Measurements from ENCODE around the gene SLC7A11.

The SLC7A11 gene

GRCh38 chr4:138138774-138139173 lies 103.4 kb downstream of the SLC7A11 start:
- no peak for ATAC-seq
- no peak for TF ChIP-seq GLIS3 (CRISPR knock-in tag; IDR thresholded peaks at IDR 0.05)
- TF ChIP-seq TCF4 (CRISPR knock-in tag; IDR thresholded peaks at IDR 0.05; ENCODE audit: borderline replicate concordance) = no peak
- no peak for TF ChIP-seq ZFP3 (CRISPR knock-in tag; IDR thresholded peaks at IDR 0.05)
- no peak for TF ChIP-seq RARB (CRISPR knock-in tag; IDR thresholded peaks at IDR 0.05)
- no peak for TF ChIP-seq ISL1 (CRISPR knock-in tag; IDR thresholded peaks at IDR 0.05)
- no peak for TF ChIP-seq TOX (CRISPR knock-in tag; IDR thresholded peaks at IDR 0.05; ENCODE audit: borderline replicate concordance)

GRCh38 chr4:138135610-138136009 lies 106.5 kb downstream of the SLC7A11 start:
- no peak for ATAC-seq
- no peak for TF ChIP-seq PPARA (CRISPR knock-in tag; IDR thresholded peaks at IDR 0.05; ENCODE audit: borderline replicate concordance)
- TF ChIP-seq TOX (CRISPR knock-in tag; IDR thresholded peaks at IDR 0.05; ENCODE audit: borderline replicate concordance) = no peak
- no peak for TF ChIP-seq CSRNP3 (CRISPR knock-in tag; IDR thresholded peaks at IDR 0.05)
- TF ChIP-seq ZFP30 (CRISPR knock-in tag; IDR thresholded peaks at IDR 0.05) = no peak
- TF ChIP-seq PATZ1 (CRISPR knock-in tag; IDR thresholded peaks at IDR 0.05; ENCODE audit: borderline replicate concordance) = no peak
- TF ChIP-seq ISL1 (CRISPR knock-in tag; IDR thresholded peaks at IDR 0.05) = no peak
- TF ChIP-seq ZNF565 (CRISPR knock-in tag; conservative IDR thresholded peaks at IDR 0.05; ENCODE audit: low read depth) = no peak
- no peak for TF ChIP-seq CREB5 (CRISPR knock-in tag; IDR thresholded peaks at IDR 0.05; ENCODE audit: low read depth)

GRCh38 chr4:138118270-138118669 lies 123.9 kb downstream of the SLC7A11 start:
- no peak for ATAC-seq
- TF ChIP-seq CSDC2 (CRISPR knock-in tag; IDR thresholded peaks at IDR 0.05) (no peak), ZNF8 (CRISPR knock-in tag; IDR thresholded peaks at IDR 0.05) (no peak), ISL1 (CRISPR knock-in tag; IDR thresholded peaks at IDR 0.05) (no peak), BACH2 (CRISPR knock-in tag; IDR thresholded peaks at IDR 0.05; ENCODE audit: borderline replicate concordance) (no peak), PATZ1 (CRISPR knock-in tag; IDR thresholded peaks at IDR 0.05; ENCODE audit: borderline replicate concordance) (no peak), ESRRG (CRISPR knock-in tag; IDR thresholded peaks at IDR 0.05) (no peak), TOX (CRISPR knock-in tag; IDR thresholded peaks at IDR 0.05; ENCODE audit: borderline replicate concordance) (no peak), TCF4 (CRISPR knock-in tag; IDR thresholded peaks at IDR 0.05; ENCODE audit: borderline replicate concordance) (no peak), RARB (CRISPR knock-in tag; IDR thresholded peaks at IDR 0.05) (no peak), POU6F1 (CRISPR knock-in tag; IDR thresholded peaks at IDR 0.05; ENCODE audit: borderline replicate concordance, low read depth) (no peak), PPARA (CRISPR knock-in tag; IDR thresholded peaks at IDR 0.05; ENCODE audit: borderline replicate concordance) (no peak), ZC3H10 (CRISPR knock-in tag; IDR thresholded peaks at IDR 0.05) (no peak), CREB5 (CRISPR knock-in tag; IDR thresholded peaks at IDR 0.05; ENCODE audit: low read depth) (no peak), ZNF565 (CRISPR knock-in tag; conservative IDR thresholded peaks at IDR 0.05; ENCODE audit: low read depth) (no peak), SNAI2 (CRISPR knock-in tag; IDR thresholded peaks at IDR 0.05) (no peak)
